Smooth muscle cell of the brain vasculature (primary cell): Measurements from ENCODE around the gene CLEC4G.
"Not testable (repeated sequence)": the region's sequence is repeated elsewhere in the genome, so short reads cannot be mapped to it uniquely, and the experiment has no call there.

ENCODE experiments used
- DNase-seq: peaks from one replicate; pipeline ENCODE4 v3.0.0-alpha.2; 2012; ENCODE audit warnings: low read depth, low spot score

Gene CLEC4G

DNA sequence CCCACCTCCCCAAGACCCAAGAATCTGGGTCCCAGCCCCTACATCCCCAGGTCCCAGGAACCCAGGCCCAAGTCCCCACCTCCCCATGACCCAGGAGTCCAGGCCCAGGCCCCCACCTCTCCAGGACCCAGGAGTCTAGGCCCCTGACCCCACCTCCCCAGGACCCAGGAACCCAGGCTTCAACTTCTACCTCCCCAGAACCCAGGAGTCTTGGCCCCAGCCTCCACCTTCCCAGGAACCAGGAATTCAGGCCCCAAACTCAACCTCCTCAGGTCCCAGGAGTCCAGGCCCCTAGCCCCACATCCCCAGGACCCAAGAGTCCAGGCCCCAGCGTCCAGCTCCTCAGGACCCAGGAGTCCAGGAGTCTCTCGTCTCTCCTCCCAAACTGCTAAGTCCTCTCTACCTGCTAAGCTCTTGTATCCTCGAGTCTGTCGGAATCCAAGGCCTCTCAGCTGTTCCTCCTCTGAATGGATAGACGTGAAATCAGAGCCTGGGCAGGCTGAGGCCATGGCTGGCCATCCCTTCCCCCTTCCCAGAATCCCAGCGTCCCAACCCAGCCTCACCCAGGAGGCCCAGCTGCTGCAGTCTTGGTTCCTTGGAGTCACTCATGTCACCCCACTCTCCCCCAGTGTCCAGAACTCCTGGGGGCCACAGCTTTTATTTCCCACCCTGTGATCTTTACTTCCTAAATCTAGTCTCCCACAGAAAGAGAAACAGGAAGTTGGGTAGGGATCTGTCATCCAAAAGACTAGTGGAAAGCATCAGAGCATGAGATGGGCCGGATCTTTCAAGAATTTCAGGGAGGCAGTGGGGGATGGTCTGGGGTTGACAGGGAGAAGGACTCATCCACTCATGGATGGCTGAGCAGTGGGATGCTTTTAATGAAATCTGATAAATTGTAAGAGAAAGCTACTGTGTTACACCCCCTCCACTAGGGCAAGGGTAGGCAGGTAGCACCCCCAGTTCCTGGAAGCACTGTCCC is 15.3 kb upstream of the CLEC4G start, which contains the start of gene CD209:
Gene CD209 (minus strand): TSS at position 632 of the 982 bp plus-strand sequence. CDS start 23 bp downstream, at position 609.
- DNase-seq, result no peak

DNA sequence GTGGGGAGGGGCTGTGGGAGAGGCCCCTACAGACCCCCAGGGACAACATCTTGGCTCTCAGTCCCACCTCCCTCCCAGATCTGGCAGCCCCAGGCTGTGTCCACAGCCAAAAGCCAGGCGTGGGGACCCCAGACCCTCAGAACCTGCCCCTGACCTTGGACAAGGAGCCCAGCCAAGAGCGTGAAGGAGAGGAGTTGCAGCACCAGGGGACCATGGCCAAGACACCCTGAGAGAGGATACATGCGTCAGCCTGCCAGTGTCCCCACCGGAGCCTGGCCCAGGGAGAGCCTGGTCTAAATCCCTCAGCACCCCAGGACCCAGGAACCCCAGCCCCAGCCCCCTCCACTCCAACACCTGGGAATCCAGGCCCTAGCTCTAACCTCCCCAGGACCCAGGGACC is 14.4 kb upstream of the CLEC4G start:
- not testable (repeated sequence) for DNase-seq

DNA sequence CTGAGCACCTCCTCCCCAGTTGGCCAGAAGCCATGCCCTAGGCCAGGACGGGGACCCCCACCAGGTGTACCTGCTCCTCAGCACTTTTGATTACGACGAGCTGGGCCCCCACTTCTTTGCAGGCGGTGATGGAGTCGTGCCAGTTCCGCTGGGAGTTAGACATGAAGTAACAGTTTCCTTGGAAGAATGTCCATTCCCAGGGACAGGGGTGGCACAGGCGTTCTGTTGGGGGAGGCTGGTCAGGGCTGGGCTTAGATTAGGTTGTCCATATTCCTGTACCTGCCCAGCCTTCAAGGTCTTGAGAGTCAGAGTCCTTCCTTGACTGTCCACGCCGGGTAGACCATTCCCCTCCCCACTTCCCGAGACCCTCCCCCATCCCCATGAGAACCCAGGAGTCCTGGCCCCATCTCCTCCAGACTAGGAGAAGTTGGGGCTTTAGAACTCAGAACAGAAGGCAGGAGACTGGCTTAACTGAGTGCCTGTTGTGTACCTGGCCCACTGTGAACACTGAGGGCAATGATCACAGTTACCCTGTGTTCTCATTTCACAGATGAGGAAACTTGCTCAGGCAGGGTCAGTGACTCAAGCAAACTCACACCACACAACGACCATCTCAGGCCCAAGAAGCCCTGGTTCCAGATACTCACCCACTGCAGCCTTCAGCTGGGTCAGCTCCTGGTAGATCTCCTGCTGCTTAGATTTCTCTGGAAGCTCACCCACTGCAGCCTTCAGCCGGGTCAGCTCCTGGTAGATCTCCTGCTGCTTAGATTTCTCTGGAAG is 13.2 kb upstream of the CLEC4G start:
- DNase-seq, result no peak

DNA sequence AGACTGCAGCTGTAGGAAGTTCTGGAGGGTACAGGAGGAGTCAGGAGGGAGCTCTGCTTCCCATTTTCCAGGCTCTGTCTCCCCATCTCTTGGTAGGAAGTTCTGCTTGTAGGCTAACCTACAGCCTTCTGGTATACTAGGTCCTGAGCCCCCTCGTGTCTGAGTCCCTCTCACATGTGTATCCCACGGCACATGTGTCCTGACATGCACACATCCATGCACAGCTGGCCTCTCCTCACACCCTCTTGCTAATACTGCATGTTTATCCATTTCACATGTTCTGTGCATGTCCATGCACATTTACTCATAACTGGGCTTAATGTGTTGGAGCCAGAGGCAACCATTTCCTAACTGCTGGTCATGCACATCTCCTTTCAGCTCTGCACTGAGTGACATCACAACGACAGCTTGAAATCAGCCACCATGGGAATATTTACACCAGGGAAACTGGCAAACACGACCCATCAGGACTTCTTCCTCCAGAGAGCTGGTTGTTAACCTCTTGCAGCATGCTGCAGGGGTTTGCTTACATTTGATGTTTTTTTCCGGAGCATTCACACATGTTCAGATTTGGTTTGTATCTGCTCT is 12.4 kb upstream of the CLEC4G start:
- DNase-seq, result no peak

DNA sequence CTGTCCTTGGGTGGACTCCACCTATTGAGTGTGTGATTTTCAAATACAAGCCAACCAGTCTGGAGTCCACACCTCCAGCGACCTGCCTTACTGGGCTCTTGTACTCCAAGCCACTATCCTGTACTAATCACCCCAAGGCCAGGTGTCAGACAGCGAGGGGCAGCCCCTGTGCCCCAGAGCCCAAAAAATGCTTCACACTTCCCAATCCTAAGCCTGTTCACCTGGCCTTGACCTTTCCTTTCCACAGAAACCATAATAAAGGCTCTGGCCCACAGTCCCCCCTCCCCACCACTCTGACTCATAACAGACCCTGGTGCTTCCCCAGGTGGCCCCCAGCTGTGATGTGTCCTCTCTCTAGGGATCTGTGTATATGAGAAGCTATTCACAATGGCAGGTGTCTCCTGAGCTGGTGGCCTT is 11.5 kb upstream of the CLEC4G start:
- DNase-seq, result no peak

DNA sequence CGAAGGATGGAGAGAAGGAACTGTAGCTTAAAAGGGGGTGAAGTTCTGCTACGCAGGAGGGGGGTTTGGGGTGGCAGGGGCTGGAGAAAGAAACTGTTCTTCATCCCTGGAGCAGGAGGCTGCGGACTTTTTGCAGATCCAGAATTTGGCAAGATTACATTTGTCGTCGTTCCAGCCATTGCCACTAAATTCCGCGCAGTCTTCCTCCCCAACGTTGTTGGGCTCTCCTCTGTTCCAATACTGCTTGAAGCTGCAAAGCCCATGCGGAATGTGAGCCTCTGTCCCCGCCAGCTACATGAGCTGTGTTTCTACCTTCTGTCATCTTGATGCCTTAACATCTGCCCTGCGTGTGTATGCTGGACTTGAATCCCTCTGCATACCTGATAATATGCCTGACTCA is 11.1 kb upstream of the CLEC4G start:
- DNase-seq, result no peak

DNA sequence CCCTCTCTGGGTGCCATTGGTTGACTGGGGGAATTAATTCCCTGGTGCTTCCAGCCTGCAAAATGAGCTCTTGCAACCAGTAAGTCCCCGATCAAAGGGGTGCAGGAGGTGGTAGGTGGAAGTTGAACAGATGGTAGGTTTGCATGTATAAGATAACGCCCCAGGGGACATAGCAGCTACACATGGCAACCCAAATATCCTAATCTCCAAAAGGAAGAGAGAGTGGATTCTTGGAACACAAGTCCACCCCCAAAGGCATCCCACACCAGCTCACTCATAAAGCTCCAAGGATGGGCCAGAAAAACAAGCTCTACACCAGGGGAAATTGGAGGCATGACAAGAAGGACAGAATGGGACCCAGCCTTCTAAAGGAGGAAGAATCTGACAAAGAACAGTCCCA is 10.7 kb upstream of the CLEC4G start:
- no peak for DNase-seq

DNA sequence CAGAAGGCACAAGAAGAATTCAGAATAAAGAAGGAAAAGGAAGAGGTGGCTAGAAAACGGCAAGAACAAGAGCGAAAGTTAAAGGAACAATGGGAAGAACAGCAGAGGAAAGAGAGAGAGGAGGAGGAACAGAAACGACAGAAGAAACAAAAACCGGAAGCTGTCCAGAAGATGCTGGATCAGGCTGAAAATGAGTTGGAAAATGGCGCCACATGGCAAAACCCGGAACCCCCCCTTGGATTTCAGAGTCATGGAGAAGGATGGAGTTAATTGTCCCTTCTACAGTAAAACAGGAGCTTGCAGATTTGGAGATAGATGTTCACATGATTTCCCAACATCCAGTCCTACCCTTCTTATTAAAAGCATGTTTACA is 8.8 kb upstream of the CLEC4G start:
- DNase-seq, result no peak

DNA sequence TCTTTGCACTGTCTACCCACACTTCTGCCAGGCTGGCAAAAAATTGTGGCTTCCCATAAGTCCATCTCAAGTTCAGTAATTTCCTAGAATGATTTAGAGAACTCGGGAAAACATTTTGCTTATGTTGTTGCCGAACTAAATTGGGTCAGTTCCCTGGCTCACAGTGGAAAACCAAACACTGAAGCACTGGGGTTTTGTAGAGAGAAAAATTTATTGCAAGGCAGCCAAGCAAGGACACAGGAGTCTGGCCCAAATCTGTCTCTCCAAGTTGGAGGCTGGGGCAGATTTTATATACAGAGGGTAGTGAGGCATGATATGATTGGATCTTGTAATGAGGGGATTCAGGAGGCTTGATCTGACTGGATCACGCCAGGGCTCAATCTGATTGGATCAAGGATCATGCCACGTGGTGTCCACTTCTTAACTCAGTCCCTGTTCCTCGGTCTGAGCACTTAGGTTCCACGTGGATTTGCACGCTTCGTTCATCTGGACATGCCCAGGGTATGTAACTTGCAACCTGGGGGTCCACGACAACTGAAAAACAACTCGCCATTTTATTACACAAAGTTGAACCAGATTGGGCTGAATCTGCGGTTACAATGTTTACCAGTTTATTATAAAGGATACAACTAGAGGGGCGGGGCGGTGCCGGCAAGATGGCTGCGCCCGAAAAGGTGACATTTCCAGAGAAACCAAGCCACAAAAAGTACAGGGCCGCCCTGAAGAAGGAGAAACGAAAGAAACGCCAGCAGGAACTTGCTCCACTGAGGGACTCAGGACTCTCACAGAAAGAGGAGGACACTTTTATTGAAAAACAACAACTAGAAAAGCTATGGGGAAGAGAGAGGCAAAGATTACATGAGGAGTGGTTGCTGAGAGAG is 8.1 kb upstream of the CLEC4G start:
- DNase-seq, result no peak

DNA sequence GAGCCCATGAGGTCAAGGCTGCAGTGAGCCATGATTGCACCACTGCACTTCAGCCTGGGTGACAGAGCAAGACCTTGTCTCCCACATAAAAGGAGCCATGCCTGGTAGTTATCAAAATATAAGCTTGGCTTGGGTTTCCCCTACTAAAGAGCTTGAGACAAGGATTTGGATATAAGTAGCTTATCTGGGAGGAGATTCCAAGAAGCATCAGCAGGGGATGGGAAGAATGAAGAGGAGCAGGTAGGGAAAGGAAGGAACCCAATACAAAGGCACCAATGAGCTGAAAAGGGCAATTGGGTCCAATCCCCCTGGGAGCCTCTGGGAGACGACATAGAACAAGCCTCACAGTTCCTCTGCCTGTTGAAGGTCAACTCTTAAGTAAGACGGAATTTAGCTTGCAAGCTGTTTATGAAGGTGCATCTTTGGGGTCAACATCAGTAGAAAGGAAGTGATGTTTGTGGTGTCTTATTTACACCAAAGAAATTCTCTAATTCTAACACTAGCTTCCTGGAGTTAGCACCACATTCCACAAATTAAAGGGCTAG is 7.4 kb upstream of the CLEC4G start:
- DNase-seq, result no peak

DNA sequence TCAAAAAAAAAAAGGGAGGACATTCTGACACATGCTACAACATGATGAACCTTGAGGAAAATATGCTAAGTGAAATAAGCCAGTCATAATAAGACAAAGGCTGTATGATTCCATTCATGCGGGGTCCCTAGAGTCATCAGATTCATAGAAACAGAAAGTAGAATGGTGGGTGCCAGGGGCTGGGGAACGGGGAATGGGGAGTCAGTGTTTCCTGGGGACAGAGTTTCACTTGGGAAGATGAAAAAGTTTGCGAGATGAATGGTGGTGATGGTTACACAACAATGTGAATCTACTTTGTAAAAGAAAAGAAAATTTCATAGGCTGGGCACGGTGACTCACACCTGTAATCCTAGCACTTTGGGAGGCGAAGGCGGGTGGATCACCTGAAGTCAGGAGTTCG is 6.1 kb upstream of the CLEC4G start:
- DNase-seq, result no peak

DNA sequence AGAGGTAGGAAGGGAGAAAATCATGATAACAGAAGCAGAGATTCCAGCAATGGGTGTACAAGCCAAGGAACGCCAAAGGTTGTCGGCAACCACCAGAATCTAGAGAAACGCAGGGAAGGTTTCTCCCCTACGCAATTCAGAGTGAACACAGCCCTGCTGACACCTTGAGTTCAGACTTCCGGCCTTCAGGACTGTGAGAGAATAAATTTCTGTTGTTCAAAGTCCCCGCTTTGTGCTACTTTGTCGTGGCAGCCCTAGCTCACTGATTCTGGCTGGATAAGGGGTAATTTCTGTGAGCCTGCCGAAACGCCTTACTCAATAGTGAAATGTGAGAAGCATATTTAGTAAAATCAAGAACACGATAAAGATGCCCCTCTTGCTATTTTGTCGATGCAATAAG is 5.3 kb upstream of the CLEC4G start:
- no peak for DNase-seq

DNA sequence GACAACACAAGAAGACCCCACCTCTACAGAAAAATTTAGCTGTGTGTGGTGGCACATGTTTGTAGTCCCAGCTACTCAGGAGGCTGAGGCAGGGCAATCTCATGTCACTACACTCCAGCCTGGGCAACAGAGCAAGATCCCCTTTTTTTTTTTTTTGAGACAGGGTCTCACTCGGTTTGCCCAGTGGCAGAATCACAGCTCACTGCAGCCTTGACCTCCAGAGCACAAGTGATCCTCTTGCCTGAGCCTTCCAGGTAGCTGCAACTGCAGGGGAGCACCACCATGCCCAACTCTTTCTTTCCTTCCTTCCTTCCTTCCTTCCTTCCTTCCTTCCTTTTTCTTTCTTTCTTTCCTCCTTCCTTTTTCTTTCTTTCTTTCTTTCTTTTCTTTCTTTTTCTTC is 4.2 kb upstream of the CLEC4G start:
- DNase-seq, result no peak

DNA sequence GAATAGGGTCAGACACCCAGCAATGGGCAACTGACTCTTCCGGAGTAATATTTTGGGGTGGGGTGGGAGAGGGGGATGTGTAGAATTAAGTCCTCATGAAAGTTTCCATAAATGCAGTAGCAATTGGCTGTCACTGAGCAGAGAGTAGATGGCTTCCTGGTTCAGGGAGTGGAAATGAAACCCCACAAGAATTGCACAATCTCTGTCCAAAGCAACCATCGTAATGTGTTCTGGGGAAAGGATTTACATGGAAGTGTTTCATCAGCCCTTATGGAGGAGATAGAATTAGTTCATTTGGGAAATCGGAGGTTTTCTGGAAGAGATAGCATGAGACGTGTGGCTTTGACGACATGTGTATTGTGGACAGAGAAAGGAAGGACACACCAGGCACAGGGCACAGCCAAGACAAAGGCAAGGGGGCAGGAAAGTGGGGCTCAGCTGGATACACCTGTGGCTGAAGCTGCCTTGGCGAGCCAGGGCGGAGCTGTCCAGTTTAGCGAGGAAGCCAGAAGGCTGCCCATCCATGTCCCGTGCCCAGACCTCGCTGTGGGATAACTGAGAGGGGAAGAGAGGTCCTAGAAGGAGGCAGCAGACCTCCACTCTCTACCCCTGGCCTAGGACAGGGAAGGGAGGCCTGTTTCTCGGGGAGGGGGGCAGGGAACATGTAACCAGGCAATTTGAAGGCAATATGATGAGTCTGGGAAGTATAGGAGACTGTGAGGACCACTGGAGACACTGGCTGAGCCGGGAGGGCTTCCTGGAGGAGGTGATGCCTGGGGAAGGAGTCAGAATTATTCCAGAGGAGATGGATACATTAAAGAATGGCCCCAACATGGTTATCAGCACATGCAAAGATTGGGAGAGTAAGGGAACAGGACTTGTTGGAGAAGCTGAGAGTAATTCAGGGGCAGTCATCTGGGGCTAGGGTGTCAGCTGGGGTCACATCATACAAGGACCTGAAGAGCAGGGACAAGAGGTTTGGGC is 2.6 kb upstream of the CLEC4G start:
- no peak for DNase-seq

DNA sequence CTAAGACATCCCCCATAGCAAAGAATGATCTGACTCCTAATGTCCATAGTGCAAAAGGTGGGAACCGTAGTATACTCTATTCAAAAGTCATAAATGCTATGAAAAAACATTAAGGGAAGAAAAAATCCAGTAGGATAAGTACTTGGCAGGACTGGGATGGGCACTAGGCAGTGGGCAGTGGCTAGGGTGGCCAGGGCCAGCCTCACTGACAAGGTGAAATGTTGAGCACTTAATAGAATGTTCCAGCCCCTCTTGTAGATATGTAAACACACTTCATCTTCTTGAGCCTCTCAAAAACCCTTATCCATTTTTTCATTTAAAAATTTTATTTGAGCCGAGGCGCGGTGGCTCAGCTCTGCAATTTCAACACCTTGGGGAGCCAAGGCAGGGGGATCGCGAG is 1.5 kb upstream of the CLEC4G start:
- no peak for DNase-seq

DNA sequence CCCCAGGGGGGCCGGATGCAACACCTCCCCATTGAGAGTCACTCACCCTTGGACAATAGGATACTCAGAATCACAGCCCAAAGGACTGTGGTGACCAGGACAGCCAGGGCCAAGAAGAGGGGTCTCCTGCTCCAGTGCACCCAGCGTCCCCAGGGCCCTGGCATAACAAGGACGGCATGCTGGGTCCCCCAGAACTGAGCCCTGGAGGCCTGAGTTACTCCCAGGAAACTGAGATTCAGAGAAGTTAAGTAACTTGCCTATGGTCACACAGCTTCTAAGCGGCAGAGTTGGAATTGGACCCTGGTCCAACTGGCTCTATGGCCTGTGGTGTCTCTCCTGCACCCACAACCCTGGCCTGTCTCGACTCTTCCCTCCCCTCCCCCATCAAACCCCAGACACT is 295 bp downstream of the CLEC4G start:
- DNase-seq, result no peak

DNA sequence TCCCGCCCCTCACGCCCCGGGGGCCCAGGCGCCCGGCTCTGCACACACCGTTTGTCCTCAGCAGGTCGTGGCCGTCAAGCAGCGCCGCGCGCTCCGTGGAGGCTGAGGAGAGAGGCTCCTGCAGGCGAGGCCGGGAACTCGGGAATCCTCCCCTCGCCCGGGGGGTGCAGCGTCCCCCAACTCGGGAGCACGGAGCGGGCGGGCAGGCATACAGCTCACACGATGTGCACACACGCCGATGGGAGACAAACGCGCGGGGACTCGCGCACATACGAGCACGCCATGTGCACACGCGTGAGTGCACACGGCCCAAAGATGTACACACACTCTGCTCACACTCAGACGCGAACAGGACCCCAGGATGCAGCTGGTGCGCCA is 703 bp downstream of the CLEC4G start:
- DNase-seq, result no peak

DNA sequence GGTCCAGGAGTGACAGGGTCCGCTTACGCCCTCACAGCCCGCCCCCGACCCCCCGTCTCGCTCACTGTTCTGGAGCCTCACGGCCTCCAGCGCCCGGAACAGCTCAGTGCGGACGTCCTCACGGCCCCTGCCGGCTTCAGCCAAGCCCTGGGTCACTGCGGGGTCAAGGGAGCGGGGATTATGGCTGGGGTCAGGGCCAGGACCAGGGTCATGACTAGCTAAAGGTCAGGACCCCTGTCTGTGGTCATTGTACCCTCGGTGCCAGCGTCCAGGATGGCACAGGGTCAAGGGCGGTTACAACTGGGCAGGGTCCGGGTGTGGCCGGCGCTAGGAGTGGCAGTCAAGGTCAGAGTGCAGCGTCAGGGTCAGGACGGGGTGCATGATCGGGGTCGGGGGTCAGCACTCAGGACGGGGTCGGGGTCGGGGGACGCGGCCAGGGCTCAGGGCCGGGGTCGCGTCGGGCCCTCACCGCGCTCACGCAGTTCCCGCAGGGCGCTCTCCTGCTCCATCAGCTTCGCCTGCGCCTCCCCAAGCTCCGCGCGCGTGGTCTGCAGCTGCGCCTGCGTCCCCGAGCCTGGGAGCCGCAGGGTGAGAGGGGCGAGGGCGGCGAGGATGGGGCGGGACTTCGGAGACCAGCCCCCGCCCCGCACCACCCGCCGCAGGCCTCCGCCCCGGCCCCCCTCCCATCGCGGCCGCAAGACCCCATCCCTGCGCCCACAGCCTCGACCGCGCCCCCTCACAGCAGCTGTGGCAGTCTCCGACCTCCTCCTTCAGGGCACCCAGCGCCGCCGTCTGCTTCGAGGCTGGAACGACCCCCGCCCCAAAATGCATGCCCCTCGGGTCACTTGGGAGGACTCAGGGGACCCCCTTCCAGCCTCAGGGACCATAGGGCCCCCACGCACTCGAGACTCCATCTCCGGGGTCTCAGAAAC is 1.4 kb downstream of the CLEC4G start:
- no peak for DNase-seq

DNA sequence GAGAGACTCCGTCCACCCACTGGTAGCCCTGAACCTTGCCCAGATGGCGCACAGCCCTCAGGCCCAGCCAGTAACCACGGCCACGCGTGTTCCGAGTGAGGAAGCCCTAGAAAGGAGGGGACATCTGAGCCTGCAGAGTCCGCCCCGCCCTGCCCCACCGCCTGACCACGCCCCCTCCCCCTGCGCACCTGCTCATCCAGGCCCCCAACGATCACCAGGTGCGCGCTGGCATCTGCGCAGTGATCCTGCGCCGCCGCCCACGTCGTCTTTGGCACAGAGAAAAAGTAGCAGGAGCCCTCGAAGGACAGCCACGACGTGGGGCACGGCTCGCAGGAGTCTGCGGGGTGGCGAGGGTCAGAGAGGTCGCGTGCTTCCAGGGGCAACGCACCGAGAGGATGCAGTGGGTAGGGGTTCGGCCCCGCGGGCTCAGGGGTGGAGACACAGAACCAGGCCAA is 2.1 kb downstream of the CLEC4G start:
- DNase-seq, result no peak
